HEK293 (cell line): Measurements from ENCODE around the gene SSBP3.

Experiments used
- CTCF ChIA-PET: fragments of 350-600 bp; formaldehyde crosslinking; extraction: SDS; loops from one replicate; lab custom pipeline; 2021; ENCODE audit warnings: antibody characterized with exemption; lab: Yijun Ruan, JAX
- POLR2A ChIA-PET: fragments of 300-600 bp; formaldehyde crosslinking; extraction: SDS; loops from one replicate; lab custom pipeline; 2020; ENCODE audit warnings: antibody characterized with exemption, inconsistent platforms; lab: Yijun Ruan, JAX
- H3K27ac ChIP-seq: fragments of 200-500 bp; sonication (Bioruptor generic); 2 replicates; pipeline ENCODE4 v1.5.1; 2014; ENCODE audit warnings: low read depth, low read length, control low read depth, inconsistent platforms; ENCODE audit errors: extremely low read depth
- H3K36me3 ChIP-seq, 2 experiments: fragments of 200-500 bp in 1 of 2; sonication (Bioruptor generic) in 1 of 2; 1 replicate in 1 of 2; 2 replicates in 1 of 2; pipeline ENCODE4 v1.5.1; 2014 to 2017; ENCODE audit warnings: inconsistent platforms in 2 of 2, low read length in 2 of 2; ENCODE audit not compliant: control insufficient read depth in 2 of 2, insufficient read depth in 1 of 2
- H3K4me1 ChIP-seq: fragments of 200-500 bp; sonication (Bioruptor generic); 2 replicates; pipeline ENCODE4 v1.5.1; 2014; ENCODE audit warnings: mild to moderate bottlenecking, low read length, inconsistent platforms; ENCODE audit not compliant: control insufficient read depth, insufficient read depth
- H3K4me3 ChIP-seq: 2 replicates; pipeline ENCODE4 v1.5.1; 2011; ENCODE audit warnings: low read depth, mild to moderate bottlenecking, control low read depth, low read length, moderate library complexity
- H3K9me3 ChIP-seq: fragments of 200-500 bp; sonication (Bioruptor generic); 2 replicates; pipeline ENCODE4 v1.5.1; 2014; ENCODE audit warnings: low read depth, low read length, inconsistent platforms; ENCODE audit not compliant: control insufficient read depth, insufficient read depth
- BCL6B ChIP-seq: fragments of 450-650 bp; formaldehyde crosslinking; IDR thresholded peaks from 2 replicates; pipeline ENCODE4 v1.5.1; 2017; ENCODE audit warnings: missing biosample characterization, missing genetic modification characterization
- INSM2 ChIP-seq: fragments of 450-650 bp; formaldehyde crosslinking; IDR thresholded peaks from 2 replicates; pipeline ENCODE4 v1.5.1; 2016; ENCODE audit warnings: missing biosample characterization, missing genetic modification characterization
- PRDM1 ChIP-seq: fragments of 450-650 bp; formaldehyde crosslinking; IDR thresholded peaks from 2 replicates; pipeline ENCODE4; 2016; ENCODE audit warnings: missing biosample characterization, missing genetic modification characterization
- ZBTB26 ChIP-seq: fragments of 450-650 bp; formaldehyde crosslinking; optimal IDR thresholded peaks from 2 replicates; pipeline ENCODE3; 2016; ENCODE audit warnings: missing biosample characterization, mild to moderate bottlenecking, missing genetic modification characterization
- ZBTB44 ChIP-seq: fragments of 450-650 bp; IDR thresholded peaks from 2 replicates; pipeline ENCODE4 v1.5.1; 2018; ENCODE audit warnings: missing biosample characterization, mild to moderate bottlenecking, missing genetic modification characterization
- ZNF157 ChIP-seq: fragments of 450-650 bp; formaldehyde crosslinking; IDR thresholded peaks from 2 replicates; pipeline ENCODE4 v1.5.1; 2016; ENCODE audit warnings: missing biosample characterization, missing genetic modification characterization
- ZNF18 ChIP-seq: fragments of 450-650 bp; formaldehyde crosslinking; IDR thresholded peaks from 2 replicates; pipeline ENCODE4 v1.5.1; 2016; ENCODE audit warnings: missing biosample characterization, missing genetic modification characterization
- ZNF19 ChIP-seq: fragments of 450-650 bp; formaldehyde crosslinking; IDR thresholded peaks from 2 replicates; pipeline ENCODE4; 2016; ENCODE audit warnings: missing biosample characterization, missing genetic modification characterization, low read depth
- ZNF214 ChIP-seq: fragments of 450-650 bp; formaldehyde crosslinking; IDR thresholded peaks from 2 replicates; pipeline ENCODE4 v1.5.1; 2017; ENCODE audit warnings: missing biosample characterization, mild to moderate bottlenecking, missing genetic modification characterization, borderline replicate concordance
- ZNF248 ChIP-seq: fragments of 450-650 bp; formaldehyde crosslinking; IDR thresholded peaks from 2 replicates; pipeline ENCODE4 v1.5.1; 2017; ENCODE audit warnings: missing biosample characterization, missing genetic modification characterization
- ZNF341 ChIP-seq: fragments of 450-650 bp; formaldehyde crosslinking; IDR thresholded peaks from 2 replicates; pipeline ENCODE4; 2016; ENCODE audit warnings: low read depth, missing biosample characterization, missing genetic modification characterization
- ZNF449 ChIP-seq: fragments of 450-650 bp; formaldehyde crosslinking; IDR thresholded peaks from 2 replicates; pipeline ENCODE4 v1.5.1; 2017; ENCODE audit warnings: missing biosample characterization, mild to moderate bottlenecking, missing genetic modification characterization, moderate library complexity
- ZNF549 ChIP-seq: fragments of 450-650 bp; IDR thresholded peaks from 2 replicates; pipeline ENCODE4 v1.5.1; 2018; ENCODE audit warnings: missing biosample characterization, missing genetic modification characterization, mild to moderate bottlenecking, inconsistent platforms, moderate library complexity
- ZNF600 ChIP-seq: fragments of 450-650 bp; formaldehyde crosslinking; IDR thresholded peaks from 2 replicates; pipeline ENCODE4 v1.5.1; 2016; ENCODE audit warnings: missing biosample characterization, missing genetic modification characterization
- ZNF639 ChIP-seq: fragments of 450-650 bp; formaldehyde crosslinking; IDR thresholded peaks from 2 replicates; pipeline ENCODE4 v1.5.1; 2016; ENCODE audit warnings: missing biosample characterization, missing genetic modification characterization
- ZNF76 ChIP-seq: fragments of 450-650 bp; formaldehyde crosslinking; IDR thresholded peaks from 2 replicates; pipeline ENCODE4; 2016; ENCODE audit warnings: low read depth, missing biosample characterization, missing genetic modification characterization, borderline replicate concordance
- ZNF768 ChIP-seq: fragments of 450-650 bp; formaldehyde crosslinking; IDR thresholded peaks from 2 replicates; pipeline ENCODE4 v1.5.1; 2018; ENCODE audit warnings: missing biosample characterization, mild to moderate bottlenecking, missing genetic modification characterization
- ZNF791 ChIP-seq: fragments of 450-650 bp; formaldehyde crosslinking; IDR thresholded peaks from 2 replicates; pipeline ENCODE4 v1.5.1; 2016; ENCODE audit warnings: missing biosample characterization, missing genetic modification characterization

SSBP3 gene

GRCh38 chr1:54222711-54223110 is 183.5 kb downstream of the SSBP3 start:
- no peak overlapping the region for H3K27ac ChIP-seq
- no peaks in the 10 kb centered on the region for H3K9me3 ChIP-seq
- ChIA-PET CTCF (interaction anchor here (1.5 kb wide), 1 partner anchor 41 kb away, joined by 4 read pairs; no protein-coding TSS in a partner anchor), POLR2A (no interaction called here)
- H3K36me3 ChIP-seq = peaks cover under 1 to 45% of the 10 kb centered on the region in 2 experiments; a peak in 1 of 3 replicates
- no peaks in the 10 kb centered on the region for H3K4me1 ChIP-seq
- no peak overlapping the region for H3K4me3 ChIP-seq
- TF ChIP-seq ZBTB26 (tag by site-specific recombination) (no peak), ZNF600 (peak; percentile 42; the same call in 1 of the 2 replicates), ZNF18 (tag by site-specific recombination) (no peak), ZNF449 (no peak), ZNF157 (tag by site-specific recombination) (peak; percentile 59), ZNF791 (tag by site-specific recombination) (no peak), ZNF76 (no peak), ZNF19 (tag by site-specific recombination) (no peak), INSM2 (tag by site-specific recombination) (no peak), ZNF214 (no peak), ZNF639 (tag by site-specific recombination) (no peak), ZNF768 (no peak), ZNF549 (no peak), BCL6B (tag by site-specific recombination) (no peak), PRDM1 (tag by site-specific recombination) (no peak), ZBTB44 (no peak), ZNF248 (tag by site-specific recombination) (no peak), ZNF341 (tag by site-specific recombination) (peak; percentile 44)
